ENCODE results near the gene CDK16. TPM values are rescaled to one million over a fixed set of nuclear protein-coding genes. Genes with fewer than 3 reads are reported as not detected.

CDK16 gene
- total RNA-seq: 100 to 1,000 TPM; 118 to 188 (median 154) TPM

DNA sequence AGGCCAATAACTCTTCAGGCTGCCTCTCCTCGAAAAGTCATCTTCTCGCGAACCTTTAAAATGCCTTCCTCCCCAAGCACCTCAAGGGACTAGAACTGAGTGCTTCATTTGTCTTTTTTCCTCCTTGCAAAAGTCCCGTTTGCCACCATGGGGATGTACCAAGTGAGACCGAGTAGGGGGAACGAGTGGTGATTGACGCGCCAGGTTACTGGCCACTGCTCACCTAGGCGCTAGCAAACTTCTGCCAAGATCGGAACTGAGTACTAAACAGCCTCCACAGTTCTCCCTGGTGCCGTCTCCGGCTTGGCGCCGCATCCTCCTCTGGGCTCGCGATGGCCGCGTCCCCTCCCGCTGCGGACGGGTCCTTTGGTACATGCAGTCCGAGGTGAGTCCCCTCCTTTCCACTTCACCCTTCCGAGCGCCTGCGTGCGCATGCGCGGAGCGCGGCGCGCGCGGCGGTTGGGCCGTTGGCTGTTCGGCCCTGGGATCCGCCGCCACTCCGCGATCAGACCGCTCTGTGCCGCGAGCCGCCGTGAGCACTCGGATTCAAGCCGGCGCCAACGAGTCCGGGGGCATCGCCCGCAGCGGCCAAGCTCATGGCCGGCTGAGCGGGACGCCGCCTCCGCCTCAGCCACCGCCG, at the start of gene CDK16:
TSS of gene CDK16 (plus strand) at position 402 of the 640 bp plus-strand sequence. CDS start 4,877 bp downstream, outside the sequence.
- Histone ChIP-seq H3K4me3 (peak within 1 kb of the TSS; percentile 88 to 100 (median 92)), H3K4me1 (peaks cover 0 to 11% (median 4%) of the 10 kb centered on the region in 4 donors), H3K27ac (peak within 1 kb of the TSS; percentile 96 to 99 (median 98)), H3K27me3 (no peaks in the 10 kb centered on the region), H3K9me3 (no peaks in the 10 kb centered on the region), H3K36me3 (peaks cover 0 to 26% (median 0%) of the 10 kb centered on the region in 3 donors)
- DNase-seq: peak; percentile 72 to 90 (median 81)
- TF ChIP-seq POLR2A (IDR thresholded peaks at IDR 0.05): peak; percentile 78 to 84
- TF ChIP-seq, protein P1, sequence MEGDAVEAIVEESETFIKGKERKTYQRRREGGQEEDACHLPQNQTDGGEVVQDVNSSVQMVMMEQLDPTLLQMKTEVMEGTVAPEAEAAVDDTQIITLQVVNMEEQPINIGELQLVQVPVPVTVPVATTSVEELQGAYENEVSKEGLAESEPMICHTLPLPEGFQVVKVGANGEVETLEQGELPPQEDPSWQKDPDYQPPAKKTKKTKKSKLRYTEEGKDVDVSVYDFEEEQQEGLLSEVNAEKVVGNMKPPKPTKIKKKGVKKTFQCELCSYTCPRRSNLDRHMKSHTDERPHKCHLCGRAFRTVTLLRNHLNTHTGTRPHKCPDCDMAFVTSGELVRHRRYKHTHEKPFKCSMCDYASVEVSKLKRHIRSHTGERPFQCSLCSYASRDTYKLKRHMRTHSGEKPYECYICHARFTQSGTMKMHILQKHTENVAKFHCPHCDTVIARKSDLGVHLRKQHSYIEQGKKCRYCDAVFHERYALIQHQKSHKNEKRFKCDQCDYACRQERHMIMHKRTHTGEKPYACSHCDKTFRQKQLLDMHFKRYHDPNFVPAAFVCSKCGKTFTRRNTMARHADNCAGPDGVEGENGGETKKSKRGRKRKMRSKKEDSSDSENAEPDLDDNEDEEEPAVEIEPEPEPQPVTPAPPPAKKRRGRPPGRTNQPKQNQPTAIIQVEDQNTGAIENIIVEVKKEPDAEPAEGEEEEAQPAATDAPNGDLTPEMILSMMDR (IDR thresholded peaks at IDR 0.05): peak in 1 of 6 experiments; percentile 6

DNA sequence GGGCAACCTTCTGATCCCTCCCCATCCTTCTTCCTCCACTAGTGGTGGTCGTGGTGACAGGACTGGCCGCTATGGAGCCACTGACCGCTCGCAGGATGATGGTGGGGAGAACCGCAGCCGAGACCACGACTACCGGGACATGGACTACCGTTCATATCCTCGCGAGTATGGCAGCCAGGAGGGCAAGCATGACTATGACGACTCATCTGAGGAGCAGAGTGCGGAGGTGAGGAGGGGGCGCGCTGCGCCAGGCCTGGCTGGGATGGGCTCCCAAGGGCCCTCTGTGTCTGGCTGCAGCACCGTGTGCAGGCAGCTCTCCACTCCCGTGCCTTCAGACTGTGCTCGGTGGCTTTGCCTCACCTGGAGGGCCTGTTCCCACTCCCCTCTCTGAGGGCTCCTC, 49.2 kb upstream of the CDK16 start:
- Histone ChIP-seq H3K27ac (no peak overlapping the region), H3K27me3 (no peaks in the 10 kb centered on the region), H3K9me3 (no peaks in the 10 kb centered on the region), H3K4me1 (no peaks in the 10 kb centered on the region), H3K4me3 (no peak overlapping the region), H3K36me3 (peaks cover 0 to 40% (median 0%) of the 10 kb centered on the region in 3 donors)
- no peak for TF ChIP-seq POLR2A (IDR thresholded peaks at IDR 0.05)
- TF ChIP-seq, protein P1 (IDR thresholded peaks at IDR 0.05): no peak
- peak in 1 of 3 donors; percentile 33 for DNase-seq

DNA sequence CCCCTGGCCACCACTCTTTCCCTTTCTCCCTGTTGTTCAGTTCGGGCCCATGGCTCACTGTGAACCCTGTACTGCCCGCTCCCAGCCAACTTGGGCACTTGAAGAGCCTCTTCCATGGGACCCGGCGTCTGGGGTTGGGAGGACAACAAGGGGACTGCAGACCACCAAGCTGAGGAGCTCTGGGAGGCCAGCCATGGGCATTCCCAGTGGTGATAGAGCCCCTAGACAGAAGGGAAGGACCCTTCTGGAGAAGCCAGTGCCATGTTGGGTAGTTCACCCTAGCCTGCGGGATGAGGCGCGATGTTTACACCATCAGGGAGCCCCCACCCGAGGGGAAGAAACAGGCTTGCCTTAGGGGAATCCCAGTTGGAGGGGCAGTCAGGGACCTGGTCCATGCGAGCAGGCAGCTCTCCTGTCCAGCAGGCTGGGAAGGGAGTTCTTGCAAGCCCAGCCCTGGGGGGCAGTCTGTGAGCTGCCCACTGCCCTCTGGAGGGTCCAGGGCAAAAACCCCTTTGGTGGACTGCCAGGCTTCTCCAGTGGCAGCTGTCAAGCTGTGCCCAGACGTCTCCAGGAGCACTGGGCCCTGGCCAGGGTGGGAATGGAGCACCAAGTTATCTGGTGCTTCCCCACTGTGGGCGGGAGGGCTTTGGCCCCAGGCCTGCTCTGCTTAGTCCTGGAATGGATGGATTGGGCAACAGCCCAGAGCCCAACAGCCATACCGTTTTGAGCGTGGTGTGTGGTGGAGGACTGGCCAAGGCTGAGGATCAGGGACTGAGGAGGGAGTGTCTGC, 48.6 kb upstream of the CDK16 start:
- no peaks in the 10 kb centered on the region for H3K9me3 ChIP-seq
- no peaks in the 10 kb centered on the region for H3K4me1 ChIP-seq
- H3K27ac ChIP-seq: no peak overlapping the region
- TF ChIP-seq, protein P1 (IDR thresholded peaks at IDR 0.05): no peak
- TF ChIP-seq POLR2A (IDR thresholded peaks at IDR 0.05): no peak
- DNase-seq: peak in 1 of 3 donors; percentile 43
- H3K4me3 ChIP-seq: no peak overlapping the region
- H3K36me3 ChIP-seq: peaks cover 0 to 41% (median 0%) of the 10 kb centered on the region in 3 donors
- H3K27me3 ChIP-seq: no peaks in the 10 kb centered on the region

DNA sequence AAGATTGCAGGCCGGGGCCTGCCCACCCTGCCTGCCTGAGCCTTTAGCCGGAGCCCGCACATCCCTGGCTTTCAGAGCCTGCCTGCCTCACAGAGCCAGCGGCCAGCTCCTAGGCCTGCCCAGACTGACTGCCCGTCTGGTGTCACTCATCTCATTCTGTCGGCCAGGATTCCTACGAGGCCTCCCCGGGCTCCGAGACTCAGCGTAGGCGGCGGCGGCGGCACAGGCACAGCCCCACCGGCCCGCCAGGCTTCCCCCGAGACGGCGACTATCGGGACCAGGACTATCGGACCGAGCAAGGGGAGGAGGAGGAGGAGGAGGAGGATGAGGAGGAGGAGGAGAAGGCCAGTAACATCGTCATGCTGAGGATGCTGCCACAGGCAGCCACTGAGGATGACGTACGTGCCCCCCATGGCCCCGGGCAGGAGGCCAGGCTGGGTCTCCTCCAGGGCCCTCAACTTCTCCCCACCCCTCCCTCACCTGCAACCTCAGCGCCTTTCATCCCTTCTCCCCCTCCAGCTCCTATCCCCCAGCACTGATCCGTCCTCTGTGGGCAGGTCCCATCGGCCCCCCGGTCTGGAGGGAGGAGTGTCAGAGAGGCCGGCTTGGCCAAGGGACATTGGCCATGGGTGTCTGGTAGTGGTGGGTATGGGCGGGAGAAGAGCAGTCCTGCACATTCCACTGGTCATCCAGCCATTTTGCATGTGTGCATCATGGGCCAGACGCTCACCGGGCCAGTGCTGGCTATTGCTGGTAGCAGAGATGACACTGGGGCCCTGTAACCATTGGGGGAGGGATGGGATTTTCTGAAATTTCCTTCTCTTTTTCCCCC, 47.4 kb upstream of the CDK16 start:
- Histone ChIP-seq H3K9me3 (no peaks in the 10 kb centered on the region), H3K27ac (no peak overlapping the region), H3K4me3 (no peak overlapping the region), H3K36me3 (peaks cover 0 to 52% (median 0%) of the 10 kb centered on the region in 3 donors), H3K27me3 (no peaks in the 10 kb centered on the region), H3K4me1 (no peaks in the 10 kb centered on the region)
- TF ChIP-seq, protein P1 (IDR thresholded peaks at IDR 0.05): no peak
- no peak for TF ChIP-seq POLR2A (IDR thresholded peaks at IDR 0.05)
- DNase-seq: peak in 1 of 3 donors; percentile 38

DNA sequence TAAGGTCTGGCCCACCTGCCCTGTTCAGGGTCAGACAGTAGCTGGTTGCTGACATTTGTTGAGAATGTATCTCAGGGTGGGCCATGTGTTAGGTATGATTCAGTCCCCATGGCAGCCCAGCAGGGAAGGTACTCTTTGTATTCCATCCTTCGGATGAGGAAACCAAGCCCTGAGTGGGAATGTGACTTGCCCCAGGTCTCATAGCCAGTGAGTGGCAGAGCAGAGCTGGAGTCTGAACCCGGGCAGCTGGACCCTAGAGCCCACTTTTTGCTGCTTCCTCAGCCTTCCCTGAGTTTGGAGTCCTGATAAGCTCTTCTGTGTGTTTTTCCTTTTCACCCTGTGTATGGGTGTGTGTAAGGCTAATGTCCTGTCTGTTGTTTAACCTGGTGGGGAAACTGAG, 46.5 kb upstream of the CDK16 start:
- no peak overlapping the region for H3K4me3 ChIP-seq
- peaks cover 0 to 60% (median 0%) of the 10 kb centered on the region in 3 donors for H3K36me3 ChIP-seq
- no peaks in the 10 kb centered on the region for H3K27me3 ChIP-seq
- H3K9me3 ChIP-seq: no peaks in the 10 kb centered on the region
- peak in 1 of 3 donors; percentile 32 for DNase-seq
- H3K4me1 ChIP-seq: no peaks in the 10 kb centered on the region
- no peak for TF ChIP-seq POLR2A (IDR thresholded peaks at IDR 0.05)
- TF ChIP-seq, protein P1 (IDR thresholded peaks at IDR 0.05): no peak
- no peak overlapping the region for H3K27ac ChIP-seq
